Epidermal melanocyte (primary cell): ENCODE results near the gene KRTAP10-8.
"Not testable (repeated sequence)": the region's sequence is repeated elsewhere in the genome, so short reads cannot be mapped to it uniquely, and the experiment has no call there.

Experiments used
- DNase-seq: peaks from one replicate; pipeline ENCODE4 v3.0.0; 2011; ENCODE audit warnings: low spot score; ENCODE audit not compliant: insufficient read length

KRTAP10-8 gene

DNA sequence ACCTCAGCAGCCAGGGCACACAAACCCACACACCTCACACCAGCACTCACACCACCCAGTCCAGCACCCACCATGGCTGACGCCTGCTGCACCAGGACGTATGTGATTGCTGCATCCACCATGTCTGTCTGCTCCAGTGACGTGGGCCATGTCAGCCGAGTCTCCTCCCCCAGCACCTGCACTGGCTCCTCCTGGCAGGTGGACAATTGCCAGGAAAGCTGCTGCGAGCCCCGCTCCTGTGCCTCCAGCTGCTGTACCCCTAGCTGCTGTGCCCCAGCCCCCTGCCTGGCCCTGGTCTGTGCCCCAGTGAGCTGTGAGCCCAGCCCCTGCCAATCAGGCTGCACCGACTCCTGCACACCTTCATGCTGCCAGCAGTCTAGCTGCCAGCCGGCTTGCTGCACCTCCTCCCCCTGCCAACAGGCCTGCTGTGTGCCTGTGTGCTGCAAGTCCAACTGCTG is at the start of gene KRTAP10-8:
KRTAP10-8 (plus strand) TSS at position 51 of the 458 bp plus-strand sequence; CDS start at position 73, 22 bp downstream.
- no peak for DNase-seq

GRCh38 chr21:44564099-44564498 is 47.8 kb upstream of the KRTAP10-8 start:
- DNase-seq, result no peak

DNA sequence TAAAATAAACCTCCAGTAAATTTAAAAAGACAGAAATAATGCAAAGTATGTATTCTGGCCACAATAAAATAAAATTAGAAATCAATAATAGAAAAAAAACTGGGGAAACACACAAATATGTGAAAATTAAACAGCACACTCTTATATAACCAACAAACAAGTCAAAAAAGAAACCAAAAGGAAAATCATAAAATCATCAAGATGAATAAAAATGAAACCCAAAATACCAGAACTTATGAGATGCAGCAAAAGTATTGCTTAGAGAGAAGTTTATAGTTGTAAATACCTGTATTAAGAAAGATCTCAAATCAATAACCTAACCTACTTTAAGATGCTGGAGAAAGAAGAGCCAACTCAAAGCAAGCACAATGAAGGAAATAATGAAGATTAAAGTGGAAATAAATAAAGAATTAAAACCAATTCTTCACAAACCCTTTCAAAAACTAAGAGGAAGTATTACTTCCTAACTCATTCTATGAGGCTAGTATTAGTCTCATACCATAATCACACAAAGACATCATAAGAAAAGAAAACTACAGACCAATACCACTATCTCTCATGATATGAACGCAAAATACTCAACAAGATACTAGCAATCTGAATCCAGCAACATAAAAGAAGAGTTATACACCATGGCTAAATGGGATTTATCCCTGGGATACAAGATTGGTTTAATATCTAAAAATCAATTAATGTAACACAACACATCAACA is 46.8 kb upstream of the KRTAP10-8 start:
- no peak for DNase-seq

- no peak for DNase-seq
Observed at GRCh38 chr21:44566403-44566802, 45.5 kb upstream of the KRTAP10-8 start.

- no peak for DNase-seq
Observed at GRCh38 chr21:44567481-44568171, 44.3 kb upstream of the KRTAP10-8 start.

- no peak for DNase-seq
Observed at GRCh38 chr21:44568261-44568660, 43.6 kb upstream of the KRTAP10-8 start.

DNA sequence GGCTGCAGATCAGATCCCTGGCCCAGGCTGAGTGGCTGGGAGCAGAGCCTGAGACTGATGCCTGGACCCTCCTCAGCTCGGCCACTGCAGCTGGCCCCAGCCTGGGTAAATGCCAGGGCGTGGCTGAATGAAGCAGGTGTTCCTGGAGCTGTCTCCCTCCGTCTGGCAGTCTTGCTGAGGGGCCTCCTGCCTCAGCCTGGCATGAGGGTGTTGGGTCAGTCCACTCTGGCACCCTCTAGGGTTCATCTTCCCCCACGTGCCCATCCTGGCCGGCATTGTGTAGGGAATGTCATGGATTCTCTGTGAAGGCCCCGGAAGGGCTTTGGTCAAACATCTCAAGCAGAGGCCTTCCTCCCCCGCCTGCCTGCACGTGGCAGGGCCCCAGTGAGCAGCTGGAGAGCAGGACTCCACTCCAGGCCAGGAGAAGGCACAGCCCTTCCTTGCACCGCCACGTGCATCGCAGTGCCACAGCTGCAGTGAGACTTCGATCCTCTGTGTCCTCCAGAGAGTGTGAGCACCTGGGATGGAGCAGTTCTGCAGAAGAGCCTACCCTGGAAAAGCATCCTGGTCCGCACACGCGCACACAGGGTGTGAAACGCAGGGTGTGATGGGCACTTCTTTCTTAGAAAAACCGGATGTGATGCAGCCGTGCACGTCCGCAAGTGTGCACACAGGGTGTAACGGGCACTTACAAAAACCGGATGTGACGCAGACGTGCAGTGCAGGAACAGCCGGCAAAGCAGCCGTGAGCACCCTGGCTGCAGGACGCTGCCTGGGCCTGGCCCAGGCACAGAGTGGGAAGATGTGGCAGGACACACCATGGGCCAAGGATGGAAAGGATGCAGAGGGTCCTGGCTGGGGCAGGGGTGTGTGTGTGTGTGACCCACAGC is 43.0 kb upstream of the KRTAP10-8 start:
- DNase-seq, result no peak

DNA sequence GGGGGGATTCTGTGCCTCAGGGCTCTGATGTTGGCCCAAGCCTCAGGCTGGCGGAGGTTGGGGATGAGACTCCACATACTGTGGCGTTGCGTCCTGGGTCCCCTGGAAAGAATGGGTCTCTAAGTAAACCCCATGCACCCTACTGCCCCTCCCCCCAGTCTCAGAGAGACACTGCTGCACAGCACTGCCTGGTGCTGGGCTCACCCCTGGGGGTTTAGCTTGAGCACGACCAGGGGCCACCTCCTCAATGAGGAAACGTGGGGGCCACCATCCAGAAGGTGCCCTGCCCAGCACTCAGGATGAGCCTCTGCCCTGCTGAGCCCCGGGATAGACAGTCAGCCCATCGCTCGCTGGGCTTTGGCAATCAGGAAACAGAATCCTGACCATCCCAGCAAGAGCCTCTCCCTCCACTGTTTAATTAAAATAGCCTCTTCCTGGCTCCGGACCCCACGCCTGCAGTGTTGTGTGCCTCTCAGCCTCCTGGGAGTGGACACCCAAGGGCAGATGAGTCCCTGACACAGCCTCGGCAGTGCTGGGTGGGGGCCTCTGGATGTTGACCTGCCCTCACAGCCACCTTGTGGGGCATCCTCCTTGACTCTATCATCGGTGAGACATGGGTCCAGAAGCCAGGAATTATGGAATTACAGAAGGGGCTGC is 41.9 kb upstream of the KRTAP10-8 start:
- no peak for DNase-seq

DNA sequence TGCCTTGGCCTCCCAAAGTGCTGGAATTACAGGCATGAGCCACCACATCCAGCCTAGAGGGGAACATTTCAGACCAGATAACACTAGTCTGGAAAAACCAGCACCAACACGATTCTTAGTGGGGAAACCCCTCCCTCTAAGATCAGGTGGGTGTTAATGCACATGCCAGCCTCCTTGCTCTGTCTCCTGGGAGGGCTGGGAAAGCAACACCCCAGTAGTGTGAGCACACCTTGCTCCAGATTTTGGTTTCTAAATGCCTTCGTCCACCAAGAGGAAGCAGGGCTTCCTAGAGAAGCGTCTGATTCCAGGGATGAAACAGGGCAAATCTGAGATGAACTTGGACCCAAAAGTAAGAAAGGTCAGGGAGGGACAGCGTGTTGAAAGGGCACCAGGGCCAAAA is 40.6 kb upstream of the KRTAP10-8 start:
- DNase-seq, result no peak

DNA sequence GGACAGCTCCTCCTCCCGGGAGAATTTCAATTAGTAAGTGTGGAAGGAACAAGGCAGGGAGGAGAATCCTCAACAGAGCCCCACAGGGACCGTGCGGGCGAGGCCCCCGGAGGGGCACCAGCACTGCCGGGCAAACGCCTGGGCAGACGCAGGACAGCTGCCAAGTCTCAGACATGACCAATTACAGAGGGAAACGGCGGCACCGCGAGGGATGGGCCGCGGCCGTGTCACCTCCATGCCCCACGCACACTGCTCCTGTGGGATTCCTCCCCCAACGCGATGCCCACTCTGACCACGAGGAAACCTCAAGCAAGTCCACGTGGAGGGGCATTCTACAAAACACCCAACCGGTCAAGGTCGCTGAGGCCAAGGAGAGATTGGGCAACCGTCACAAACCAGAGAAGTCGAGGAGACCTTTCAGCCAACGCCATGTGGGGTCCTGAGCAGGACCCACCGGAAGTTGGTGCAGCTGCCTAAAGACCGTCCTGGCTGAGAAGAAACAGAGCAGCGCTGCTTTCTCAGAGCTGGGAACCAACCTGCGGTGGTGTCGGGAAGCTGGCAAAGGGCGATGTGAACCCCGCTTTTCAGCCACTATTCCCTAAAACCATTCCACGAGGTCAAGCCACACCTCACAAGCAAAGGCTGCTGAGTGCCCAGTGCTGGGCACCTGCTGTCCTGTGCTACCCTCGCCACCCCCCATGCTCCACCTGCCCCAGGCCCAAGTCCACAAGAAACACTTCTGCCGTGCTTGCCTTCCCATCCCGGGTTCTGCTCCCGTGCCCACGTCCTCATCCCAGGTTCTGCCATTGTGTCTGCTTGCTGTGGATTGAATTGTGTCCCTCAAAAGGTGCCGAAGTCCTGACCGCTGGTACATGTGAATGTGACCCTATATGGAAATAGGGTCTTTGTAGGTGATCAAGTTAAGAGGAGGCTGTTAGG is 39.8 kb upstream of the KRTAP10-8 start:
- no peak for DNase-seq

- DNase-seq, result no peak
Observed at GRCh38 chr21:44572959-44573583, 38.8 kb upstream of the KRTAP10-8 start.

- not testable (repeated sequence) for DNase-seq
Observed at GRCh38 chr21:44573630-44574456, 38.0 kb upstream of the KRTAP10-8 start, which contains the start of gene KRTAP10-4. KRTAP10-4 (plus strand) TSS chr21:44573729; CDS start chr21:44573759, 30 bp downstream.

GRCh38 chr21:44574457-44575306 is 37.2 kb upstream of the KRTAP10-8 start:
- no peak for DNase-seq

DNA sequence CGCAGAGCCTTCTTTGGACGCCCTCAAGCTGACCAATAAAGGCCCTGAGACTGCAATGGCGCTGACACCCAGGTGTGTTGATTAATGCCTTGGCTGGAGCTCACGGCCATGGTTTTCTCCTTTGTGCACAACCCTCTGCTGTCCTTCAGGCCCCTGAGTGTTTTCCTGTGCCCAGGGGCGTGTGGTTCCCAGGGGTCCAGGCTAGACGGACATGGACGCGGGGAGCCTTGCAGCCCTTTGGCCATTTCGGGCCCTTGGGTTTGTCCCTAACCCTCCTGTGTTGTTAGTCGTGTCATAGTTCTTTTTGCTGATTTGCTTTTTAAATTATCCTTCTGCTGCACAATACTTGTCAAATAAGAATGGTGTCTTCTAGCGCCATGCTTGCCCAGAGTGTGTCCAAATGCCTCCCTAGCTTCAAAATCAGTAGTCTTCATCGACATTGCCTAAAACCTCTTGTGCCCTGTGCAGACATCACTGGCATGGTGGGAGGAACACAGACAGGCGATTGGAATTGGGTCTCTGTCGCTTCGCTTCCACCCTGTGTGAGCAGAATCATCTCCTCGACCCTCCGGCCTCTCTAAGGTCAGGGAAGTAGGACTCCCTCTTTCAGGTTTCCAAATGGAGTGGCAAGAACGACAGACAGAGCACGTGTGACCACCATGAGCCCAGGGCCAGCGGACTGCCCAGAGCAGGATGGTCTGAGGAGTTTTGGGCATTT is 36.4 kb upstream of the KRTAP10-8 start:
- DNase-seq, result no peak

DNA sequence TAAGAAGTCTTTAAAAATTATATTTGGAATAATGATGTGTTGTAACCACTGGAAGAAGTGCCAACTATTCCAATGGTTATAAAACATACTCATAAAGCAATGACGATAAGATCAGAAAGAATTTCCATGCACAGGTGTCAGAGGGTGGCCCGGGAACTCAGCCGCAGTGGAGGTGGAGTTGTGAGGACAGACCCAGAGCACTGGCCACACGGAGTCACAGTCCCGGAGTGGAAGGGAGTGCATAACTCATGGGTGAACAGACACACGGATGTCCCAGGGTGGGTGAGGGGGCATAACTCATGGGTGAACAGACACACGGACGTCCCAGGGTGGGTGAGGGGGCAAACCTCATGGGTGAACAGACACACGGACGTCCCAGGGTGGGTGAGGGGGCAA is 35.9 kb upstream of the KRTAP10-8 start:
- DNase-seq, result no peak

DNA sequence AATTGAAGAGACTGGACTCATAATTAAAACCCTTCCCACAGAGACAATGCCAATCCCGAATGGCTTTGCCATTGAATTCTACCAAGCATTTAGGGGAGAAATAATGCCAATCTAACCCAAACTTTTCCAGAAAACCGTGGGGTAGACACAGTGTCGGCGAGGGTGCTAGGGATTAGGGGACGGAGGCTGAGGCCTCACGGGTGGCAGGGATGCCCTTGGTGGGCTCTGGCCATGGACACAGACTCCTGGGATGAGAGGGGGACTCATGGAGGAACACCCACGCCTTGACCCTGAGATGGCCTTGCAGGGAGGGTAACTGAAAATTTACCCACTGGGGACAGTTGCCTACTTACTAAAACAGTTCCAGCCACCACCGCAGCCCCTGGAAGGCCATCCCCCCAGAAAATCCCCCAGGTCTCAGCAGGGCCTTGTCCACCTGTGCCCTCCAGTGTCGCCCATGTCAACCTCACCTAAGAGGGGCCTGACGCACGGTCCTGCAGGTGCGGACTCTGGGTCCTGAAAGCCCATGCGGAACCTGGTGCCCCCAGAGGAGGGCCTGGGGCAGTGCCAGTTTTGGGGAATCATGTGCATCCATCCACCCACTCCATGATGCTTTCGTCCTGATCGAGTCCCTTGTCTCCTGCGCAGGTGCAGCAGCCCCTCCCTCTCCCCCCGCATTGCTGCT is 33.4 kb upstream of the KRTAP10-8 start:
- DNase-seq, result no peak
